GM08714 (cell line): ENCODE measurements around the gene DEFB113.

Experiments used
- H3K4me3 ChIP-seq: fragments of 200-500 bp; sonication (Bioruptor generic); 2 replicates; pipeline ENCODE4 v1.5.1; 2014; ENCODE audit warnings: mild to moderate bottlenecking, low read length, inconsistent platforms
- ZNF274 ChIP-seq: IDR thresholded peaks from 2 replicates; pipeline ENCODE4 v1.6.1; 2012; ENCODE audit warnings: mild to moderate bottlenecking, low read depth, low read length

DEFB113 gene

GRCh38 chr6:49918787-49919186, 50.6 kb downstream of the DEFB113 start:
- no peak overlapping the region for H3K4me3 ChIP-seq
- no peak for TF ChIP-seq ZNF274
